Measurements from ENCODE around the gene CDRT4. TPM values are rescaled to one million over a fixed set of nuclear protein-coding genes. Genes with fewer than 3 reads are reported as not detected.

Gene CDRT4
- total and polyA plus RNA-seq, 10 of the 15 experiments (the other 5 are each of a cell fraction or from before 2014, with no cell fraction given) = 0.11 to 1.3 (median 0.51) TPM; not detected in 3

DNA sequence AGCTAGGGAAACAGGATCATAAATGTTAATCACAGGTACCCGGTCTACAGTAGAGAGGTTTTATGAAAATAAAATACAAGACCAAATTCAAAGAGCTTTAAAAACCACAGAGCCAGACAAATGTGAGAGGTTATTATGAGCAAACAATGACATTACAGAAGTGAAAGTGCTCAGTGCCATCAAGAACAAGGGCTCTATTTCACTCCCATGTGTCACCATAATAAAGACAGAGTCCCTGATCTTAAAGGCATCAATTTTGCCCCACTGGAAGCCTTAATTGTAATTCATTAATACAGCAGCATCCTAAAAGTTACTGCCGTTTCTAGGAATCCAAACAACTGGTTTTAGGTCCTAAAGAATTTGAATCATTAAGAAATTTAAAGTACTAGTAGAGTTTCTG lies 43.7 kb upstream of the CDRT4 start:
- no peaks in the 10 kb centered on the region for H3K9me3 ChIP-seq (replicated peaks; ENCODE audit: control insufficient read depth, insufficient read depth, low read length)
- POLR2A ChIA-PET = interaction anchor here (0.7 kb wide), 1 partner anchor 852 kb away, joined by 8 read pairs; no protein-coding TSS in a partner anchor
- H3K4me1 ChIP-seq (ENCODE audit: control insufficient read depth, insufficient read depth, low read length) = no peaks in the 10 kb centered on the region
- no TSS peak for BruUV-seq (replicated peaks)
- H3K27ac ChIP-seq (ENCODE audit: control insufficient read depth, insufficient read depth) = no peak overlapping the region
- TF ChIP-seq POLR2A (IDR thresholded peaks at IDR 0.05; ENCODE audit: low read depth, low read length) (no peak), SPI1 (IDR thresholded peaks at IDR 0.05; ENCODE audit: borderline replicate concordance, insufficient read depth, low read depth, low read length) (peak; percentile 48; the same call in 1 of the 2 replicates)
- no peaks in the 10 kb centered on the region for H4K20me1 ChIP-seq (ENCODE audit: control insufficient read depth, insufficient read depth)
- SMC1A ChIA-PET (ENCODE audit: uncharacterized antibody, unreplicated experiment) = no interaction called here
- H2AFZ ChIP-seq (ENCODE audit: control insufficient read depth, low read depth, low read length) = no peak overlapping the region
- H3K9ac ChIP-seq (ENCODE audit: control insufficient read depth, insufficient read depth, low read length) = no peak overlapping the region
- H3K79me2 ChIP-seq (ENCODE audit: control insufficient read depth, insufficient read depth, low read length) = no peaks in the 10 kb centered on the region
- H3K27me3 ChIP-seq (replicated peaks in 1 of 2; ENCODE audit: control insufficient read depth in 2 of 2, insufficient read depth in 2 of 2, low read length in 1 of 2) = no peaks in the 10 kb centered on the region
- CTCF ChIA-PET = no interaction called here
- WGBS (ENCODE audit: insufficient coverage, insufficient replicate concordance, low lambda C conversion rate, missing lambda C conversion rate) = 22% methylated on average over 2 of the region's 2 CpGs
- H3K4me2 ChIP-seq (ENCODE audit: control insufficient read depth, insufficient read depth) = no peak overlapping the region
- FAIRE-seq = no peak
- RAD21 ChIA-PET (ENCODE audit: unreplicated experiment) = no interaction called here
- in situ Hi-C loops (cut with MboI) (no loop called here), intact Hi-C loops (cut with micrococcal nuclease; ENCODE audit: unreplicated experiment) (no loop called here)
- no peak overlapping the region for H3K4me3 ChIP-seq
- no peaks in the 10 kb centered on the region for H3K36me3 ChIP-seq (ENCODE audit: control insufficient read depth in 2 of 2, insufficient read depth in 2 of 2, low read length in 1 of 2)
- ATAC-seq = peak; percentile 32; the same call in 1 of the 3 replicates
- no peak for DNase-seq (ENCODE audit: low read depth, low spot score)

DNA sequence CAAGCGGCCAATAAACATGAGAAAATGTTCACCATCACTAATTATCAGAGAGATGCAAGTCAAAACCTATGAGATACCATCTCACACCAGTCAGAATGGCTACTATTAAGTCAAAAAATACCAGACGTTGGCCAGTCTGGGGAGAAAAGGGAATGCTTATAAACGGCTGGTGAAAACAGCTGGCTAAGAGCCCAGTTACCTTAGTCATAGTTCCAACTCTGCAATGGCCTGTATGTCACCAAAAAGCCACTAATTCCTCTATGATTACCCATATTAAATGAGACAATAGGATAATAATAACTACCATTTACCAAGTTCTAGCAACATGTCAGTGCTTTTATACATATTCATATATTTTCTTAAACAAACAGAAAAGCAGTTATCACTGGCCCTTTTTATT lies 42.9 kb upstream of the CDRT4 start:
- CTCF ChIA-PET = interaction anchor here (0.9 kb wide), 1 partner anchor 10 kb away, joined by 3 read pairs; no protein-coding TSS in a partner anchor
- intact Hi-C loops (cut with micrococcal nuclease; ENCODE audit: unreplicated experiment) (no loop called here), in situ Hi-C loops (cut with MboI) (no loop called here)
- BruUV-seq (replicated peaks) = no TSS peak
- H3K27ac ChIP-seq (ENCODE audit: control insufficient read depth, insufficient read depth) = no peak overlapping the region
- no peaks in the 10 kb centered on the region for H3K27me3 ChIP-seq (replicated peaks in 1 of 2; ENCODE audit: control insufficient read depth in 2 of 2, insufficient read depth in 2 of 2, low read length in 1 of 2)
- H4K20me1 ChIP-seq (ENCODE audit: control insufficient read depth, insufficient read depth) = no peaks in the 10 kb centered on the region
- H2AFZ ChIP-seq (ENCODE audit: control insufficient read depth, low read depth, low read length) = no peak overlapping the region
- H3K4me2 ChIP-seq (ENCODE audit: control insufficient read depth, insufficient read depth) = no peak overlapping the region
- H3K4me3 ChIP-seq = no peak overlapping the region
- no peak overlapping the region for H3K9ac ChIP-seq (ENCODE audit: control insufficient read depth, insufficient read depth, low read length)
- SMC1A ChIA-PET (ENCODE audit: uncharacterized antibody, unreplicated experiment) = no interaction called here
- POLR2A ChIA-PET = no interaction called here
- ATAC-seq = no peak
- RAD21 ChIA-PET (ENCODE audit: unreplicated experiment) = no interaction called here
- no peak for DNase-seq (ENCODE audit: low read depth, low spot score)
- 17% methylated on average over 3 of the region's 3 CpGs for WGBS (ENCODE audit: insufficient coverage, insufficient replicate concordance, low lambda C conversion rate, missing lambda C conversion rate)
- H3K79me2 ChIP-seq (ENCODE audit: control insufficient read depth, insufficient read depth, low read length) = no peaks in the 10 kb centered on the region
- no peaks in the 10 kb centered on the region for H3K36me3 ChIP-seq (ENCODE audit: control insufficient read depth in 2 of 2, insufficient read depth in 2 of 2, low read length in 1 of 2)
- no peak for FAIRE-seq
- H3K4me1 ChIP-seq (ENCODE audit: control insufficient read depth, insufficient read depth, low read length) = no peaks in the 10 kb centered on the region
- no peaks in the 10 kb centered on the region for H3K9me3 ChIP-seq (replicated peaks; ENCODE audit: control insufficient read depth, insufficient read depth, low read length)
- TF ChIP-seq CHD2 (IDR thresholded peaks at IDR 0.05; ENCODE audit: borderline replicate concordance, low read depth, low read length) (no peak), CEBPB (IDR thresholded peaks at IDR 0.05; ENCODE audit: borderline replicate concordance in 1 of 2, low read depth in 2 of 2, low read length in 2 of 2) (no peak), HCFC1 (IDR thresholded peaks at IDR 0.05; ENCODE audit: low read length) (no peak), WRNIP1 (IDR thresholded peaks at IDR 0.05; ENCODE audit: borderline replicate concordance, low read depth, low read length) (no peak), IKZF2 (IDR thresholded peaks at IDR 0.05) (no peak), ASH2L (IDR thresholded peaks at IDR 0.05; ENCODE audit: borderline replicate concordance, low read depth) (no peak)
- TF ChIP-seq, protein P1, sequence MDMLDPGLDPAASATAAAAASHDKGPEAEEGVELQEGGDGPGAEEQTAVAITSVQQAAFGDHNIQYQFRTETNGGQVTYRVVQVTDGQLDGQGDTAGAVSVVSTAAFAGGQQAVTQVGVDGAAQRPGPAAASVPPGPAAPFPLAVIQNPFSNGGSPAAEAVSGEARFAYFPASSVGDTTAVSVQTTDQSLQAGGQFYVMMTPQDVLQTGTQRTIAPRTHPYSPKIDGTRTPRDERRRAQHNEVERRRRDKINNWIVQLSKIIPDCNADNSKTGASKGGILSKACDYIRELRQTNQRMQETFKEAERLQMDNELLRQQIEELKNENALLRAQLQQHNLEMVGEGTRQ (IDR thresholded peaks at IDR 0.05; ENCODE audit: borderline replicate concordance, low read depth, low read length) = no peak
- TF ChIP-seq, protein P2, sequence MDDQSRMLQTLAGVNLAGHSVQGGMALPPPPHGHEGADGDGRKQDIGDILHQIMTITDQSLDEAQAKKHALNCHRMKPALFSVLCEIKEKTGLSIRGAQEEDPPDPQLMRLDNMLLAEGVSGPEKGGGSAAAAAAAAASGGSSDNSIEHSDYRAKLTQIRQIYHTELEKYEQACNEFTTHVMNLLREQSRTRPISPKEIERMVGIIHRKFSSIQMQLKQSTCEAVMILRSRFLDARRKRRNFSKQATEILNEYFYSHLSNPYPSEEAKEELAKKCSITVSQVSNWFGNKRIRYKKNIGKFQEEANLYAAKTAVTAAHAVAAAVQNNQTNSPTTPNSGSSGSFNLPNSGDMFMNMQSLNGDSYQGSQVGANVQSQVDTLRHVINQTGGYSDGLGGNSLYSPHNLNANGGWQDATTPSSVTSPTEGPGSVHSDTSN (IDR thresholded peaks at IDR 0.05; ENCODE audit: insufficient replicate concordance, low read depth, low read length) = no peak
- TF ChIP-seq, protein P3, sequence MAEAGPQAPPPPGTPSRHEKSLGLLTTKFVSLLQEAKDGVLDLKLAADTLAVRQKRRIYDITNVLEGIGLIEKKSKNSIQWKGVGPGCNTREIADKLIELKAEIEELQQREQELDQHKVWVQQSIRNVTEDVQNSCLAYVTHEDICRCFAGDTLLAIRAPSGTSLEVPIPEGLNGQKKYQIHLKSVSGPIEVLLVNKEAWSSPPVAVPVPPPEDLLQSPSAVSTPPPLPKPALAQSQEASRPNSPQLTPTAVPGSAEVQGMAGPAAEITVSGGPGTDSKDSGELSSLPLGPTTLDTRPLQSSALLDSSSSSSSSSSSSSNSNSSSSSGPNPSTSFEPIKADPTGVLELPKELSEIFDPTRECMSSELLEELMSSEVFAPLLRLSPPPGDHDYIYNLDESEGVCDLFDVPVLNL (IDR thresholded peaks at IDR 0.05; ENCODE audit: low read depth, low read length) = no peak
